HG03064 (cell line): Measurements from ENCODE around the gene VTA1.

ENCODE experiments used
- ATAC-seq: cut with Tn5 transposase; IDR thresholded peaks from one replicate; pipeline ENCODE4 v1.9.1; 2021; ENCODE audit warnings: low read depth; ENCODE audit not compliant: unreplicated experiment

Gene VTA1

GRCh38 chr6:142260748-142261147, 113.7 kb downstream of the VTA1 start:
- ATAC-seq: no peak

- ATAC-seq: no peak
Observed at GRCh38 chr6:142262231-142262630, 115.2 kb downstream of the VTA1 start.

GRCh38 chr6:142265476-142265875, 118.4 kb downstream of the VTA1 start:
- no peak for ATAC-seq

- ATAC-seq: no peak
Observed at GRCh38 chr6:142266060-142266459, 119.0 kb downstream of the VTA1 start.

GRCh38 chr6:142271476-142271875, 124.4 kb downstream of the VTA1 start:
- no peak for ATAC-seq
